ENCODE measurements around the gene CD8A.
A peak's percentile ranks its signal among the peaks of the same experiment; 100 is the strongest.

CD8A gene

GRCh38 chr2:86808315-86809161, 17.8 kb upstream of the CD8A start:
- peak; percentile 96 for DNase-seq (ENCODE audit: low spot score)

- peak; percentile 81 for DNase-seq (ENCODE audit: low spot score)
Observed at GRCh38 chr2:86807468-86808275, 17.0 kb upstream of the CD8A start.

GRCh38 chr2:86807133-86807467, 16.4 kb upstream of the CD8A start:
- DNase-seq (ENCODE audit: low spot score) = no peak

- no peak for DNase-seq (ENCODE audit: low spot score)
Observed at GRCh38 chr2:86806059-86806857, 15.5 kb upstream of the CD8A start.

GRCh38 chr2:86800856-86801567, 10.3 kb upstream of the CD8A start:
- no peak for DNase-seq (ENCODE audit: low spot score)

GRCh38 chr2:86794861-86795260, 4.1 kb upstream of the CD8A start:
- no peak for DNase-seq (ENCODE audit: low spot score)

- no peak for DNase-seq (ENCODE audit: low spot score)
Observed at GRCh38 chr2:86793752-86794151, 3.0 kb upstream of the CD8A start.

GRCh38 chr2:86791573-86791972, 860 bp upstream of the CD8A start:
- no peak for DNase-seq (ENCODE audit: low spot score)

GRCh38 chr2:86790134-86790675, 508 bp downstream of the CD8A start:
- DNase-seq (ENCODE audit: low spot score) = no peak

GRCh38 chr2:86789687-86790133, 1.0 kb downstream of the CD8A start:
- peak; percentile 43 for DNase-seq (ENCODE audit: low spot score)

- peak; percentile 51 for DNase-seq (ENCODE audit: low spot score)
Observed at GRCh38 chr2:86788881-86789686, 1.6 kb downstream of the CD8A start.

- no peak for DNase-seq (ENCODE audit: low spot score)
Observed at GRCh38 chr2:86788165-86788564, 2.5 kb downstream of the CD8A start.

GRCh38 chr2:86787736-86788135, 3.0 kb downstream of the CD8A start:
- DNase-seq (ENCODE audit: low spot score) = no peak

GRCh38 chr2:86786001-86786536, 4.6 kb downstream of the CD8A start:
- DNase-seq (ENCODE audit: low spot score) = no peak

GRCh38 chr2:86785456-86785855, 5.3 kb downstream of the CD8A start:
- DNase-seq (ENCODE audit: low spot score) = no peak

GRCh38 chr2:86783615-86784339, 6.9 kb downstream of the CD8A start:
- DNase-seq (ENCODE audit: low spot score) = no peak

- no peak for DNase-seq (ENCODE audit: low spot score)
Observed at GRCh38 chr2:86782748-86783147, 8.0 kb downstream of the CD8A start.

- no peak for DNase-seq (ENCODE audit: low spot score)
Observed at GRCh38 chr2:86781363-86781762, 9.3 kb downstream of the CD8A start.

- DNase-seq (ENCODE audit: low spot score) = no peak
Observed at GRCh38 chr2:86779971-86780370, 10.7 kb downstream of the CD8A start.

GRCh38 chr2:86778957-86779356, 11.8 kb downstream of the CD8A start:
- no peak for DNase-seq (ENCODE audit: low spot score)

Data from iPS-NIHi11 (cell line).